ENCODE results near the gene EFCAB10. TPM values are rescaled to one million over a fixed set of nuclear protein-coding genes. Genes with fewer than 3 reads are reported as not detected.
"Not testable (repeated sequence)": the region's sequence is repeated elsewhere in the genome, so short reads cannot be mapped to it uniquely, and the experiment has no call there.

Gene EFCAB10
- total RNA-seq, 3 donors from 2014 or later = not detected

DNA sequence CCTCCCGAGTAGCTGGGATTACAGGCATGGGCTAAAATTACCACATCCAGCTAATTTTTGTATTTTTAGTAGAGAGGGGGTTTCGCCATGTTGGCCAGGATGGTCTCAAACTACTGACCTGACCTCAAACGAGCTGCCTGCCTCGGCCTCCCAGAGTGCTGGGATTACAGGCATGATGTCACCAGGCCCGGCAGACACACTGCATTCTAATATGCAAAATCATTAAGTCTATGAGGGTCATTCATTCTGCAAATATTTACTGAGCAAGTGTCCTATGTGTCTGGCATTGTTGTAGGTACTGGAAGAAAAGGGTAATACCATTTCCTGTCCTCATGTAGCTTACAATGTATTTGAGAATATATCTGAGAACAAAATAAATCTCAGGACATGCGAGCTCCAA, 61.9 kb downstream of the EFCAB10 start:
- Histone ChIP-seq H3K36me3 (no peaks in the 10 kb centered on the region), H3K27ac (no peak overlapping the region), H3K27me3 (no peaks in the 10 kb centered on the region), H3K9me3 (no peaks in the 10 kb centered on the region), H3K4me3 (no peak overlapping the region), H3K4me1 (no peaks in the 10 kb centered on the region)
- intact Hi-C loops (cut with DNase I; ENCODE audit: low total_unique reads) = no loop called here
- TF ChIP-seq, protein P1, sequence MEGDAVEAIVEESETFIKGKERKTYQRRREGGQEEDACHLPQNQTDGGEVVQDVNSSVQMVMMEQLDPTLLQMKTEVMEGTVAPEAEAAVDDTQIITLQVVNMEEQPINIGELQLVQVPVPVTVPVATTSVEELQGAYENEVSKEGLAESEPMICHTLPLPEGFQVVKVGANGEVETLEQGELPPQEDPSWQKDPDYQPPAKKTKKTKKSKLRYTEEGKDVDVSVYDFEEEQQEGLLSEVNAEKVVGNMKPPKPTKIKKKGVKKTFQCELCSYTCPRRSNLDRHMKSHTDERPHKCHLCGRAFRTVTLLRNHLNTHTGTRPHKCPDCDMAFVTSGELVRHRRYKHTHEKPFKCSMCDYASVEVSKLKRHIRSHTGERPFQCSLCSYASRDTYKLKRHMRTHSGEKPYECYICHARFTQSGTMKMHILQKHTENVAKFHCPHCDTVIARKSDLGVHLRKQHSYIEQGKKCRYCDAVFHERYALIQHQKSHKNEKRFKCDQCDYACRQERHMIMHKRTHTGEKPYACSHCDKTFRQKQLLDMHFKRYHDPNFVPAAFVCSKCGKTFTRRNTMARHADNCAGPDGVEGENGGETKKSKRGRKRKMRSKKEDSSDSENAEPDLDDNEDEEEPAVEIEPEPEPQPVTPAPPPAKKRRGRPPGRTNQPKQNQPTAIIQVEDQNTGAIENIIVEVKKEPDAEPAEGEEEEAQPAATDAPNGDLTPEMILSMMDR (IDR thresholded peaks at IDR 0.05) = no peak
- TF ChIP-seq POLR2AphosphoS5 (IDR thresholded peaks at IDR 0.05) (no peak), POLR2A (IDR thresholded peaks at IDR 0.05) (no peak)
- no peak for DNase-seq (ENCODE audit: low spot score in 2 of 2)

DNA sequence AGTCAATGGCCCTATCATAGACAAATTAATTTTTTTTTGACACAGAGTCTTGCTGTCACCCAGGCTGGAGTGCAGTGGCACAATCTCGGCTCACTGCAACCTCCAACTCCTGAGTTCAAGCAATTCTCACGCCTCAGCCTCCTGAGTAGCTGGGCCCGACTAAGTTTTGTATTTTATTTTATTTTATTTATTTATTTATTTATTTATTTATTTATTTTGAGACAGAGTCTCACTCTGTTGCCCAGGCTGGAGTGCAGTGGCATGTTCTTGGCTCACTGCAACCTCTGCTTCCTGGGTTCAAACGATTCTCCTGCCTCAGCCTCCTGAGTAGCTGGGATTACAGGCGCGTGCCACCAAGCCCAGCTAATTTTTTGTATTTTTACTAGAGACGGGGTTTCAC, 65.7 kb downstream of the EFCAB10 start:
- H3K27me3 ChIP-seq; H3K9me3 ChIP-seq; intact Hi-C loops (cut with DNase I; ENCODE audit: low total_unique reads); H3K27ac ChIP-seq; H3K4me1 ChIP-seq; H3K36me3 ChIP-seq; DNase-seq (ENCODE audit: low spot score in 2 of 2); H3K4me3 ChIP-seq: not testable (repeated sequence)

Other genes with a start within 250 kb of the EFCAB10 start
- gene SRPK2, start 192.6 kb downstream of the EFCAB10 start, total RNA-seq = 10 to 100 TPM; 44.6 to 68.2 (median 60.6) TPM
- gene PUS7, start 59.2 kb downstream of the EFCAB10 start, total RNA-seq = 10 to 100 TPM; 18.9 to 23.6 (median 19.5) TPM
- gene RINT1, start 49.3 kb downstream of the EFCAB10 start, total RNA-seq = 10 to 100 TPM; 15.7 to 19.9 (median 17.7) TPM

Measured in breast epithelium (tissue), 4 donors.